Ascending aorta (tissue), 2 donors: ENCODE measurements around the gene LCE1D. TPM values are rescaled to one million over a fixed set of nuclear protein-coding genes. Genes with fewer than 3 reads are reported as not detected.

Experiments used
- DNase-seq, 2 donors: peaks; one replicate each; pipeline ENCODE4 v3.0.0-alpha.2; 2019; ENCODE audit warnings: low spot score in 2 of 2
- H3K27ac ChIP-seq, 2 donors: fragments of 200-600 bp; sonication (generic); one replicate each; pipeline ENCODE4 v1.5.1; 2016 to 2017; ENCODE audit warnings: mild to moderate bottlenecking in 1 of 2
- H3K27me3 ChIP-seq: fragments of 200-600 bp; sonication (generic); one replicate; pipeline ENCODE4 v1.5.1; 2017
- H3K36me3 ChIP-seq, 2 donors: fragments of 200-600 bp; sonication (generic); one replicate each; pipeline ENCODE4 v1.5.1; 2016
- H3K4me1 ChIP-seq, 2 donors: fragments of 200-600 bp; sonication (generic); one replicate each; pipeline ENCODE4 v1.5.1; 2016 to 2017; ENCODE audit warnings: mild to moderate bottlenecking in 1 of 2
- H3K4me3 ChIP-seq, 2 donors: fragments of 200-600 bp; sonication (generic); one replicate each; pipeline ENCODE4 v1.5.1; 2016 to 2017; ENCODE audit warnings: mild to moderate bottlenecking in 1 of 2
- H3K9me3 ChIP-seq, 2 donors: fragments of 200-600 bp; sonication (generic); one replicate each; pipeline ENCODE4 v1.5.1; 2016
- intact Hi-C: fragments of 100-400 bp; cut with DNase I; formaldehyde crosslinking; loops from one replicate; pipeline ENCODE4 v1.15.1; 2023
- total RNA-seq: library from RNA; depleted of rRNA; stranded (reverse); fragments of >200 nt; gene quantifications from one replicate; pipeline ENCODE4 v1.1.0, GENCODE V29; 2016
- TF ChIP-seq, protein P1 (sequence below), 3 experiments: fragments of 200-600 bp in 2 of 3; fragments of 450-650 bp in 1 of 3; sonication (generic) in 2 of 3; IDR thresholded peaks; one replicate each; pipeline ENCODE4 v1.5.1; 2016 to 2019; ENCODE audit warnings: antibody characterized with exemption in 3 of 3, mild to moderate bottlenecking in 1 of 3, moderate library complexity in 1 of 3

Gene LCE1D
- total RNA-seq, 1 donor from 2014 or later = not detected

DNA sequence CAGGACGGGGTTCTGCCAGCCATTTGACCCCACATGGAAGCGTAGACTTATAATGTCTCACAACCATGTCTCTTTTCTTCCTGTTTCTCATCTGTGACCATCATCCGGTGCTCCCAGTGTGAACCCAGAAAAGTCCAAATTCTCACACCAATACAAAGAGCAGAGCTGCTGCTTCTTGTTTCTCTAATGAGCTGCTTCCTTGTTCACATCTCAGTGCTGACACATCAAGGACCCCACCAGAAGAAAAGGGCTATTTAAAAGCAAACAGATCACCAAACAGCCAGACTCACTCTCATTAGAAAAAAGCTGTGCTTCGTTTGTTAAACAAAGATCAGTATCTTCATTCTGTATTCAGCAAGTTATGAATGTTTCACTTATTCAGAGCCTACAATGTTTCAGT is 835 bp upstream of the LCE1D start:
- H3K27me3 ChIP-seq = no peaks in the 10 kb centered on the region
- no peaks in the 10 kb centered on the region for H3K9me3 ChIP-seq
- H3K36me3 ChIP-seq = no peaks in the 10 kb centered on the region
- intact Hi-C loops = no loop called here
- no peak for DNase-seq
- no peak overlapping the region for H3K27ac ChIP-seq
- TF ChIP-seq, protein P1, sequence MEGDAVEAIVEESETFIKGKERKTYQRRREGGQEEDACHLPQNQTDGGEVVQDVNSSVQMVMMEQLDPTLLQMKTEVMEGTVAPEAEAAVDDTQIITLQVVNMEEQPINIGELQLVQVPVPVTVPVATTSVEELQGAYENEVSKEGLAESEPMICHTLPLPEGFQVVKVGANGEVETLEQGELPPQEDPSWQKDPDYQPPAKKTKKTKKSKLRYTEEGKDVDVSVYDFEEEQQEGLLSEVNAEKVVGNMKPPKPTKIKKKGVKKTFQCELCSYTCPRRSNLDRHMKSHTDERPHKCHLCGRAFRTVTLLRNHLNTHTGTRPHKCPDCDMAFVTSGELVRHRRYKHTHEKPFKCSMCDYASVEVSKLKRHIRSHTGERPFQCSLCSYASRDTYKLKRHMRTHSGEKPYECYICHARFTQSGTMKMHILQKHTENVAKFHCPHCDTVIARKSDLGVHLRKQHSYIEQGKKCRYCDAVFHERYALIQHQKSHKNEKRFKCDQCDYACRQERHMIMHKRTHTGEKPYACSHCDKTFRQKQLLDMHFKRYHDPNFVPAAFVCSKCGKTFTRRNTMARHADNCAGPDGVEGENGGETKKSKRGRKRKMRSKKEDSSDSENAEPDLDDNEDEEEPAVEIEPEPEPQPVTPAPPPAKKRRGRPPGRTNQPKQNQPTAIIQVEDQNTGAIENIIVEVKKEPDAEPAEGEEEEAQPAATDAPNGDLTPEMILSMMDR (IDR thresholded peaks at IDR 0.05) = no peak
- H3K4me1 ChIP-seq = no peaks in the 10 kb centered on the region
- no peak overlapping the region for H3K4me3 ChIP-seq

DNA sequence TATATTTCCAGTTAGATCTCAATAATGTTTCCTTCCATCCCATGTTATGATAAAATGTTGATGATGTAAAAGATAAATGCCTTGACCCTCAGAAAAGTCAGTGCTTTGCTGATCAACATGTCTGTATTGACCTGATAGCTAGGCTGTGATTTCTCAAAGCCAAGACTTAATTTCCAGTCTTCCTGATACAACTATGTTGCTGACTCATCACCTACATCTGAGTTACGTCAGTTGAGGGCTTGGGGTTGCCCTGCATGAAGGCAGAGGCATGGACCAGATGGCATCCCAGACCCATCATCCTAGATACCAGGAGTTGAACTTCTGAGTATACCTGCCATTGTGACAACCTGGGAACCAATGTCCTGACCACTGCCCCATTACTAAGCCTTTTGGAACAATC is 4.8 kb downstream of the LCE1D start:
- TF ChIP-seq, protein P1 (IDR thresholded peaks at IDR 0.05) = no peak
- Histone ChIP-seq H3K27me3 (no peaks in the 10 kb centered on the region), H3K4me1 (no peaks in the 10 kb centered on the region), H3K36me3 (no peaks in the 10 kb centered on the region), H3K4me3 (no peak overlapping the region), H3K9me3 (no peaks in the 10 kb centered on the region), H3K27ac (no peak overlapping the region)
- intact Hi-C loops = no loop called here
- DNase-seq = no peak

DNA sequence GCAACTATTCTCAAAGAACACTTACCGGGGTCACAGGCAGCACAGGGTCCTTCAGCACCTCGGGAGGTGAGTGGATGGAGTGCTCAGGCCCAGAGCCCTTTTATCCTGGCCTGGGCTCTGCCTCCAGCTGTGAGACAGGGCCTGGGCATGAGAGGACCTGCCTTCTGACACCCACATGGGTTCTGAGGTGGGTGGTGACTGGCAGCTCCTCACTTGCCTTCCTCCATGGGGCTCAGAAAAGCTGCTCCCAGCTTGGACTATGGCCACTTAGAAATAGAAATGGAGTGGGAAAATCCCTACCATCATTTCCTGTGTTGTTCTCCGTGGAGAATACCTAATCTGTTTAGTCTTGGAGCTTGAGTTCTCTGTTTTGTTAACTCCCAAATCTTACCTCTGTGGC is 10.1 kb downstream of the LCE1D start, which contains the start of gene LCE1C:
Gene LCE1C, minus strand, starts transcription at position 76 of the 400 bp plus-strand sequence. CDS start 1,173 bp downstream, outside the sequence.
- Histone ChIP-seq H3K9me3 (no peaks in the 10 kb centered on the region), H3K36me3 (no peaks in the 10 kb centered on the region), H3K27ac (no peak within 1 kb of the TSS), H3K4me1 (no peaks in the 10 kb centered on the region), H3K27me3 (no peaks in the 10 kb centered on the region), H3K4me3 (no peak within 1 kb of the TSS)
- intact Hi-C loops = no loop called here
- DNase-seq = no peak
- TF ChIP-seq, protein P1 (IDR thresholded peaks at IDR 0.05) = no peak

DNA sequence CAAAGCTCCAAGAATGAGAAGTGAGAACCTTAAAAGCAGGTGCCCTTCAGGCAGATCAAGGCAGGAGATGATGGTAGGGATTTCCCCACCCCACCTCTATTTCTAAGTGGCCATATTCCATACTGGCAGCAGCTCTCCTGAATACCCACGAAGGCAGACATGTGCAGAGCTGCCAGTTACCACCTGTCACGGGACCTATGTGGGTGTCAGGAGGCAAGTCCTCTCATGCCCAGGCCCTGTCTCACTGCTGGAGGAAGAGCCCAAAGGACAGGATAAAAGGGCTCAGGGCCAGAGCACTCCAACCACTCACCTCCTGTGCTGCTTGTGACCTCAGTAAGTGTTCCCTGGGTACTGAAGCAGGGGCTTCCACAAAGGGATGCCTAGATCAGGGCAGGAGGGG is 14.5 kb downstream of the LCE1D start:
- TF ChIP-seq, protein P1 (IDR thresholded peaks at IDR 0.05) = no peak

DNA sequence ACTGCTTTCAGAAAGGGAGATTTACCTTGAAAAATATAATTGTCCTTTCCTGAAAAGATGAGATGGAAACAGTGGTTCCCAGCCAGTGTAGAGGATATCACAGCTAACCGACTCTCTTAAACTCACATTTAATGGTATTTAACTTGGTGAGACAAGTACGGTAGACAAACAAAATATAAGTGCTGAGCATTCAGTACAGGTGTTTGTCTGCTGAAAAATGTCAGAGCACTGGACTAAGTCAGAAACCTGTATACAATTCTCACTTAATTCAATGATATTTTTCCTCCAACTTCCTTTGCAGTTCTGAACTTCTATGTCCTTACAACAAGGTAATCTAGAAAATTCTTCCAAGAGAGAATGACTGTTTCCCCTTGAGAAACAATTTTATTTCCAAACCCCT is 15.2 kb downstream of the LCE1D start, which contains the start of gene LCE1B:
Gene LCE1B, plus strand, starts transcription at position 301 of the 400 bp plus-strand sequence. CDS start 476 bp downstream, outside the sequence.
- DNase-seq = no peak
- intact Hi-C loops = no loop called here
- TF ChIP-seq, protein P1 (IDR thresholded peaks at IDR 0.05) = no peak

More for the DNA sequence above, 14.5 kb downstream of the LCE1D start:
- no peaks in the 10 kb centered on the region for H3K36me3 ChIP-seq
- intact Hi-C loops = no loop called here
- DNase-seq = no peak
- H3K27ac ChIP-seq = no peak overlapping the region
- no peak overlapping the region for H3K4me3 ChIP-seq
- H3K4me1 ChIP-seq = no peaks in the 10 kb centered on the region
- no peaks in the 10 kb centered on the region for H3K27me3 ChIP-seq
- H3K9me3 ChIP-seq = no peaks in the 10 kb centered on the region

DNA sequence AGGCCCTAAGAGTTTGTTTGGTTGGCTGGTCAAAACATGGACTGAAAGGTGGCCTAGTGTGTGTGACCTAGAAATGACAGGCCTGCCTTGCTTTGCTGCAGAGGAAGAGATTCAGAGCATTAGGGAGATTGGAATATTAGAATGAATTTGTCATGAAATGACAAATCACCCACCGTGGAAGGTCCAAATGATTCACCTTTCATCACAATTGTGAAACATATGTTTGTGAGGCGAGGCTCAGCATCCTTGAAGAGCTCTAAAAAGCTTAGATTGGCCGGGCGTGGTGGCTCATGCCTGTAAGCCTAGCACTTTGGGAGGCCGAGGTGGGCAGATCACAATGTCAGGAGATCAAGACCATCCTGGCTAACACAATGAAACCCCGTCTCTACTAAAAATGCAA is 20.8 kb downstream of the LCE1D start:
- Histone ChIP-seq H3K27me3 (no peaks in the 10 kb centered on the region), H3K27ac (no peak overlapping the region), H3K9me3 (no peaks in the 10 kb centered on the region), H3K4me1 (no peaks in the 10 kb centered on the region), H3K36me3 (no peaks in the 10 kb centered on the region), H3K4me3 (no peak overlapping the region)
- TF ChIP-seq, protein P1 (IDR thresholded peaks at IDR 0.05) = no peak
- DNase-seq = no peak
- intact Hi-C loops = no loop called here

More for the DNA sequence above, 15.2 kb downstream of the LCE1D start, which contains the start of gene LCE1B:
- no peak within 1 kb of the TSS for H3K27ac ChIP-seq
- H3K36me3 ChIP-seq = no peaks in the 10 kb centered on the region
- no peaks in the 10 kb centered on the region for H3K9me3 ChIP-seq
- no peak within 1 kb of the TSS for H3K4me3 ChIP-seq
- H3K27me3 ChIP-seq = no peaks in the 10 kb centered on the region
- no peaks in the 10 kb centered on the region for H3K4me1 ChIP-seq
